Progenitor cell of endocrine pancreas (in vitro differentiated cells): ENCODE results near the gene NT5DC1. TPM values are rescaled to one million over a fixed set of nuclear protein-coding genes. Genes with fewer than 3 reads are reported as not detected.
A peak's percentile ranks its signal among the peaks of the same experiment; 100 is the strongest.

Source experiments
- DNase-seq: peaks from one replicate; pipeline ENCODE4 v3.0.0; 2021; ENCODE audit warnings: low spot score; ENCODE audit not compliant: unreplicated experiment
- H3K27ac Mint-ChIP-seq: 2 replicates; pipeline ENCODE4 v1.8.0; 2021; ENCODE audit warnings: mild to moderate bottlenecking, moderate library complexity, mixed read lengths
- H3K27me3 Mint-ChIP-seq: 2 replicates; pipeline ENCODE4 v1.8.0; 2021; ENCODE audit warnings: mixed read lengths
- H3K36me3 Mint-ChIP-seq: 2 replicates; pipeline ENCODE4 v1.8.0; 2022; ENCODE audit warnings: mixed read lengths; ENCODE audit not compliant: insufficient read depth
- H3K4me1 Mint-ChIP-seq: 2 replicates; pipeline ENCODE4 v1.8.0; 2021; ENCODE audit warnings: low read depth, mixed read lengths
- H3K4me3 Mint-ChIP-seq: 2 replicates; pipeline ENCODE4 v1.8.0; 2021; ENCODE audit warnings: low read depth, mild to moderate bottlenecking, moderate library complexity, mixed read lengths
- H3K9me3 Mint-ChIP-seq: 2 replicates; pipeline ENCODE4 v1.8.0; 2021; ENCODE audit warnings: low read depth, mixed read lengths
- total RNA-seq: library from RNA; stranded (reverse); gene quantifications from 2 replicates; pipeline ENCODE4 v1.2.1, GENCODE V29; 2021
- TF ChIP-seq, protein P1 (sequence below): fragments of 200-600 bp; sonication (generic); IDR thresholded peaks from one replicate; pipeline ENCODE4 v1.5.0; 2021; ENCODE audit warnings: antibody characterized with exemption, mild to moderate bottlenecking; ENCODE audit not compliant: unreplicated experiment

The NT5DC1 gene
- total RNA-seq, 1 donor from 2014 or later, result 54.9 TPM

GRCh38 chr6:116253188-116253504 is 152.5 kb downstream of the NT5DC1 start:
- TF ChIP-seq, protein P1, sequence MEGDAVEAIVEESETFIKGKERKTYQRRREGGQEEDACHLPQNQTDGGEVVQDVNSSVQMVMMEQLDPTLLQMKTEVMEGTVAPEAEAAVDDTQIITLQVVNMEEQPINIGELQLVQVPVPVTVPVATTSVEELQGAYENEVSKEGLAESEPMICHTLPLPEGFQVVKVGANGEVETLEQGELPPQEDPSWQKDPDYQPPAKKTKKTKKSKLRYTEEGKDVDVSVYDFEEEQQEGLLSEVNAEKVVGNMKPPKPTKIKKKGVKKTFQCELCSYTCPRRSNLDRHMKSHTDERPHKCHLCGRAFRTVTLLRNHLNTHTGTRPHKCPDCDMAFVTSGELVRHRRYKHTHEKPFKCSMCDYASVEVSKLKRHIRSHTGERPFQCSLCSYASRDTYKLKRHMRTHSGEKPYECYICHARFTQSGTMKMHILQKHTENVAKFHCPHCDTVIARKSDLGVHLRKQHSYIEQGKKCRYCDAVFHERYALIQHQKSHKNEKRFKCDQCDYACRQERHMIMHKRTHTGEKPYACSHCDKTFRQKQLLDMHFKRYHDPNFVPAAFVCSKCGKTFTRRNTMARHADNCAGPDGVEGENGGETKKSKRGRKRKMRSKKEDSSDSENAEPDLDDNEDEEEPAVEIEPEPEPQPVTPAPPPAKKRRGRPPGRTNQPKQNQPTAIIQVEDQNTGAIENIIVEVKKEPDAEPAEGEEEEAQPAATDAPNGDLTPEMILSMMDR, result no peak
- Mint-ChIP-seq H3K4me3 (no peak overlapping the region), H3K27ac (no peak overlapping the region), H3K9me3 (no peaks in the 10 kb centered on the region), H3K36me3 (peaks cover 6% of the 10 kb centered on the region), H3K27me3 (no peaks in the 10 kb centered on the region), H3K4me1 (peaks cover 36% of the 10 kb centered on the region)
- DNase-seq, result peak; percentile 45

DNA sequence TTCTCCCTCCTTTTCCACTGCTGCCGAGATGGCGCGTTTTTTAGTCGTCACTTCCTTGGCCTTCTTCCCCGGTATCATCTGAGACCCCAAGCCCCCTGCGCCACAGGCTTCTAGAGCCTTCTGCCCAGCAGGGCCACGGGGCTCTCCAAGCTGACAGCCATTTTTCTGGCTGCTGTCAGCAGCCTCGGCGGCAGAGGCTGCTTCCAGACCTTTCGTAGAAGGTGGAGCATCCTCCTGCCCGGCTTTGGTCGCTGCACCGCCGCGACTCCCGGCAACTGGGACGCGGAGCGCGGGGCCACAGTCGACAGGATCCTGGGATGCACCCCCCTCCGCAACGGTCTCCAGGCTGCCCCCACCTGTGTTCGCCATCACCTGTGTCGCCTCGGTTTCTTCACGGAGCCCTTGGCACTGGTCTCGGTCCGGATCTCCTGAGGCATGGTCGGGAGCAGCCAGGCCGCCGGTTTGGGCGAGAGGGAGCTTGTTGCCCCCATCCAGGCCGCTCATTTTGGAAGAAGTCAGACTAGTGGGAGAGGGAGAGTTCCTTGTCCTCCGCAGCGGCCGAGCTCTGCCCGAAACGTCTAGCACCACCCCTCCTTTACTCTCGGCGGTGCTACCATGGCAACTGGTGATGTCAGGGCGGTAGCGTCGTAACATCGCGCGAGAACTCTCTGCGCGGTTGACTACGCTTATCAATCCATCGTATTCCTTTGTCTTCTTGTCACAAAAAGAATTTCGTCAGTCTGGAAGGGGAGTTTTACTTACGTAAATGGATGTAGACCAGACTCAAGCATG is 153.0 kb downstream of the NT5DC1 start, which contains the start of gene TSPYL4:
TSPYL4 (minus strand) TSS at position 571 of the 792 bp plus-strand sequence; CDS start at position 504, 67 bp downstream.
- Mint-ChIP-seq H3K9me3 (no peaks in the 10 kb centered on the region), H3K4me3 (no peak within 1 kb of the TSS), H3K36me3 (peaks cover 6% of the 10 kb centered on the region), H3K27me3 (no peaks in the 10 kb centered on the region), H3K4me1 (peaks cover 32% of the 10 kb centered on the region), H3K27ac (no peak within 1 kb of the TSS)
- TF ChIP-seq, protein P1, result no peak
- peak; percentile 84 for DNase-seq

DNA sequence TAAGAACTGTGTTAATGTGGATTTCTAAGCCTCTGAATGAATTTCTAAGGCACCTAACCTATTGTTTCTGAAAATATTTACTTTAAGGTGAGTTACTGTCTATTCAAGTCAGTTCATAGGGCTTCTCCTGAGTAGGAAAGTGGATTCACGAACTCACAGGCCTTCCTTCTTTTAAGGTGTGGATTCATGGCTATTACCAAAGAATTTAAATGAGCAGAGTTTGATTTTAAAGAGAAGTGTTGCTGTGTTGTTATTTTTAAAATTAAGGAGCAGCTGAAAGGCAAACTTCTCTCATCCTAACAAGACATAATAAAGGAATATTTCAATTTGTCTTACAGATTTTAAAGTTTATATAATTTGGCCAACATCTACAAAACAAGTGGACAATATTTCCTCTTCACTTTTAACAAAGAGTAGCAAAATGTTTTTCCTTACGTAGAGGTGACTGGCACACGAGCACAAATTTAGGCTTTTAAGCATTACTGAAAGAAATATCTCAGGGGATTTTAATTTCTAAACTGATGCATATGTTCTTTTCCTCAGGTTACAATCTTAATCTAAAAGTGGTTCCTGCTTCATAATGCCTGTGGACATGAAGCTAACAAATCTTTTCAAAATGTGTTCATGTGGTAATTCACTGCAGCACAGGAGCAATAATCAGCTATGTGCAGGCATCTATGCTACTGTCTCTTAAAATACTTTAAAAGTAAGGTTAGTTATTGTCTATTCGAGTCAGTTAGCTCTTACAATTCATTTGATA is 153.8 kb downstream of the NT5DC1 start:
- Mint-ChIP-seq H3K4me3 (no peak overlapping the region), H3K27ac (no peak overlapping the region), H3K4me1 (peaks cover 28% of the 10 kb centered on the region), H3K9me3 (no peaks in the 10 kb centered on the region), H3K36me3 (peaks cover 8% of the 10 kb centered on the region), H3K27me3 (no peaks in the 10 kb centered on the region)
- DNase-seq, result no peak
- TF ChIP-seq, protein P1, result no peak

- Mint-ChIP-seq H3K4me1 (peaks cover 23% of the 10 kb centered on the region), H3K9me3 (peaks cover 2% of the 10 kb centered on the region), H3K36me3 (peaks cover 13% of the 10 kb centered on the region), H3K4me3 (no peak overlapping the region), H3K27ac (no peak overlapping the region), H3K27me3 (no peaks in the 10 kb centered on the region)
- TF ChIP-seq, protein P1, result no peak
- no peak for DNase-seq
These were observed 154.7 kb downstream of the NT5DC1 start for GRCh38 chr6:116255246-116255800.

DNA sequence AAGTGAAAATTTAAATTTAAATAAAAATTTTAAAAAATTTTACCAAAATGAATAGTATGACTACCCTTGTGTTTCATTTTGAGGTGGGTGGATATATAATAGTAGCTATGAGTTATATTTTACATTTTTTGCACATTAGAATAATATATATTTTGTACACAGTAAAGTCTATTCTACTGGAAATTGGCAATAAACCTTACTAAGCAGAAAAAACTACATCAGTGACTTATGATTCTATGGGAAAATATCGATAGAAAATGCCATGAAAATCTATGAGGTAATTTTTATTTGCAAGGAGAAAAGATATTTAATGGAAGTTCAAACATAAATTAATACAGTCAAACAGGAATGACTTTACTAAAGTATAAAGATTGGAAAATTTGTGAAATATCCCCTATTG is 156.0 kb downstream of the NT5DC1 start:
- Mint-ChIP-seq H3K27ac (no peak overlapping the region), H3K27me3 (no peaks in the 10 kb centered on the region), H3K4me1 (peaks cover 11% of the 10 kb centered on the region), H3K36me3 (peaks cover 19% of the 10 kb centered on the region), H3K9me3 (peaks cover 11% of the 10 kb centered on the region), H3K4me3 (no peak overlapping the region)
- no peak for DNase-seq
- TF ChIP-seq, protein P1, result no peak
